Measurements from ENCODE around the gene DUSP28. TPM values are rescaled to one million over a fixed set of nuclear protein-coding genes. Genes with fewer than 3 reads are reported as not detected.

The DUSP28 gene
- total RNA-seq, 1 experiment from 2014 or later = 2.3 TPM

DNA sequence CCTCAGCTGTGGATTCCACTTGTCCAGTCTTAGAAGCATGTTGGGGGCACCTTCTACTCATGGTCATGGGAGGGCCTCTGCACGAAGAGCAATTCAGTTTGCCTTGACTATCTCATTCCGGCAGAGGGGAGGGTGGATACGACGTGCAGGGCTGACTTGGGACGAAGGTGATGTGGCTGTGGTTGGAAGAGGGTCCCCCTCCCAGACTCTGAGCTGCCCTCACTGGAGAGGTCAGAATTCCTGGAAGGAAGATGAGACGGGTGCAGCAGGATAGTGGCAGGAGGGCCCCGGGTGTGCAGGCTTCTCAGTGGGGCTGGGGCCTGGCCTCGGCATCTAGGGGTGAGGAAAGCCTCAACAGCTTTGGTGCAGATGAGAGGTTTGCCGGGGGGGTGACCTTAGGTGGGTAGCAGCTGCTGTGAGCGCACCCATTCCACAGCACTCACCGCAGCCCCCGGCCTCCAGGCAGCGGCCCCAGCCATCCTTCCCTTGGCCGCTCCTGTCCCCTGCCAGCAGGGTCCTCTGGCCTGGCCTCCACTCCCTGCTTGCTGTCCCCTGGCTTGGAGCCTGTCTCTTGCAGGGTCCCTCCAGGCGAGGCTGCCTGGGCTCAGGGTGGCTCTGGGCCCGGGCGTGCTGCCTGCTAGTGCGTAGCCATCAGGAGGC is 11.3 kb downstream of the DUSP28 start (continued):
- TF ChIP-seq, protein P1, sequence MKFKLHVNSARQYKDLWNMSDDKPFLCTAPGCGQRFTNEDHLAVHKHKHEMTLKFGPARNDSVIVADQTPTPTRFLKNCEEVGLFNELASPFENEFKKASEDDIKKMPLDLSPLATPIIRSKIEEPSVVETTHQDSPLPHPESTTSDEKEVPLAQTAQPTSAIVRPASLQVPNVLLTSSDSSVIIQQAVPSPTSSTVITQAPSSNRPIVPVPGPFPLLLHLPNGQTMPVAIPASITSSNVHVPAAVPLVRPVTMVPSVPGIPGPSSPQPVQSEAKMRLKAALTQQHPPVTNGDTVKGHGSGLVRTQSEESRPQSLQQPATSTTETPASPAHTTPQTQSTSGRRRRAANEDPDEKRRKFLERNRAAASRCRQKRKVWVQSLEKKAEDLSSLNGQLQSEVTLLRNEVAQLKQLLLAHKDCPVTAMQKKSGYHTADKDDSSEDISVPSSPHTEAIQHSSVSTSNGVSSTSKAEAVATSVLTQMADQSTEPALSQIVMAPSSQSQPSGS (CRISPR knock-in tag; IDR thresholded peaks at IDR 0.05; ENCODE audit: borderline replicate concordance, low read depth) = no peak
- TF ChIP-seq, protein P2, sequence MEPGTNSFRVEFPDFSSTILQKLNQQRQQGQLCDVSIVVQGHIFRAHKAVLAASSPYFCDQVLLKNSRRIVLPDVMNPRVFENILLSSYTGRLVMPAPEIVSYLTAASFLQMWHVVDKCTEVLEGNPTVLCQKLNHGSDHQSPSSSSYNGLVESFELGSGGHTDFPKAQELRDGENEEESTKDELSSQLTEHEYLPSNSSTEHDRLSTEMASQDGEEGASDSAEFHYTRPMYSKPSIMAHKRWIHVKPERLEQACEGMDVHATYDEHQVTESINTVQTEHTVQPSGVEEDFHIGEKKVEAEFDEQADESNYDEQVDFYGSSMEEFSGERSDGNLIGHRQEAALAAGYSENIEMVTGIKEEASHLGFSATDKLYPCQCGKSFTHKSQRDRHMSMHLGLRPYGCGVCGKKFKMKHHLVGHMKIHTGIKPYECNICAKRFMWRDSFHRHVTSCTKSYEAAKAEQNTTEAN (CRISPR knock-in tag; IDR thresholded peaks at IDR 0.05) = no peak
- TF ChIP-seq, protein P3, sequence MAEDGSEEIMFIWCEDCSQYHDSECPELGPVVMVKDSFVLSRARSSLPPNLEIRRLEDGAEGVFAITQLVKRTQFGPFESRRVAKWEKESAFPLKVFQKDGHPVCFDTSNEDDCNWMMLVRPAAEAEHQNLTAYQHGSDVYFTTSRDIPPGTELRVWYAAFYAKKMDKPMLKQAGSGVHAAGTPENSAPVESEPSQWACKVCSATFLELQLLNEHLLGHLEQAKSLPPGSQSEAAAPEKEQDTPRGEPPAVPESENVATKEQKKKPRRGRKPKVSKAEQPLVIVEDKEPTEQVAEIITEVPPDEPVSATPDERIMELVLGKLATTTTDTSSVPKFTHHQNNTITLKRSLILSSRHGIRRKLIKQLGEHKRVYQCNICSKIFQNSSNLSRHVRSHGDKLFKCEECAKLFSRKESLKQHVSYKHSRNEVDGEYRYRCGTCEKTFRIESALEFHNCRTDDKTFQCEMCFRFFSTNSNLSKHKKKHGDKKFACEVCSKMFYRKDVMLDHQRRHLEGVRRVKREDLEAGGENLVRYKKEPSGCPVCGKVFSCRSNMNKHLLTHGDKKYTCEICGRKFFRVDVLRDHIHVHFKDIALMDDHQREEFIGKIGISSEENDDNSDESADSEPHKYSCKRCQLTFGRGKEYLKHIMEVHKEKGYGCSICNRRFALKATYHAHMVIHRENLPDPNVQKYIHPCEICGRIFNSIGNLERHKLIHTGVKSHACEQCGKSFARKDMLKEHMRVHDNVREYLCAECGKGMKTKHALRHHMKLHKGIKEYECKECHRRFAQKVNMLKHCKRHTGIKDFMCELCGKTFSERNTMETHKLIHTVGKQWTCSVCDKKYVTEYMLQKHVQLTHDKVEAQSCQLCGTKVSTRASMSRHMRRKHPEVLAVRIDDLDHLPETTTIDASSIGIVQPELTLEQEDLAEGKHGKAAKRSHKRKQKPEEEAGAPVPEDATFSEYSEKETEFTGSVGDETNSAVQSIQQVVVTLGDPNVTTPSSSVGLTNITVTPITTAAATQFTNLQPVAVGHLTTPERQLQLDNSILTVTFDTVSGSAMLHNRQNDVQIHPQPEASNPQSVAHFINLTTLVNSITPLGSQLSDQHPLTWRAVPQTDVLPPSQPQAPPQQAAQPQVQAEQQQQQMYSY (CRISPR knock-in tag; IDR thresholded peaks at IDR 0.05) = no peak
- TF ChIP-seq ATF1 (CRISPR knock-in tag; IDR thresholded peaks at IDR 0.05) (no peak), GABPB1 (CRISPR knock-in tag; IDR thresholded peaks at IDR 0.05) (no peak), ZNF121 (CRISPR knock-in tag; IDR thresholded peaks at IDR 0.05) (no peak)
- TF ChIP-seq, protein P4, sequence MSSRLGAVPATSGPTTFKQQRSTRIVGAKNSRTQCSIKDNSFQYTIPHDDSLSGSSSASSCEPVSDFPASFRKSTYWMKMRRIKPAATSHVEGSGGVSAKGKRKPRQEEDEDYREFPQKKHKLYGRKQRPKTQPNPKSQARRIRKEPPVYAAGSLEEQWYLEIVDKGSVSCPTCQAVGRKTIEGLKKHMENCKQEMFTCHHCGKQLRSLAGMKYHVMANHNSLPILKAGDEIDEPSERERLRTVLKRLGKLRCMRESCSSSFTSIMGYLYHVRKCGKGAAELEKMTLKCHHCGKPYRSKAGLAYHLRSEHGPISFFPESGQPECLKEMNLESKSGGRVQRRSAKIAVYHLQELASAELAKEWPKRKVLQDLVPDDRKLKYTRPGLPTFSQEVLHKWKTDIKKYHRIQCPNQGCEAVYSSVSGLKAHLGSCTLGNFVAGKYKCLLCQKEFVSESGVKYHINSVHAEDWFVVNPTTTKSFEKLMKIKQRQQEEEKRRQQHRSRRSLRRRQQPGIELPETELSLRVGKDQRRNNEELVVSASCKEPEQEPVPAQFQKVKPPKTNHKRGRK (CRISPR knock-in tag; IDR thresholded peaks at IDR 0.05; ENCODE audit: borderline replicate concordance) = no peak

DNA sequence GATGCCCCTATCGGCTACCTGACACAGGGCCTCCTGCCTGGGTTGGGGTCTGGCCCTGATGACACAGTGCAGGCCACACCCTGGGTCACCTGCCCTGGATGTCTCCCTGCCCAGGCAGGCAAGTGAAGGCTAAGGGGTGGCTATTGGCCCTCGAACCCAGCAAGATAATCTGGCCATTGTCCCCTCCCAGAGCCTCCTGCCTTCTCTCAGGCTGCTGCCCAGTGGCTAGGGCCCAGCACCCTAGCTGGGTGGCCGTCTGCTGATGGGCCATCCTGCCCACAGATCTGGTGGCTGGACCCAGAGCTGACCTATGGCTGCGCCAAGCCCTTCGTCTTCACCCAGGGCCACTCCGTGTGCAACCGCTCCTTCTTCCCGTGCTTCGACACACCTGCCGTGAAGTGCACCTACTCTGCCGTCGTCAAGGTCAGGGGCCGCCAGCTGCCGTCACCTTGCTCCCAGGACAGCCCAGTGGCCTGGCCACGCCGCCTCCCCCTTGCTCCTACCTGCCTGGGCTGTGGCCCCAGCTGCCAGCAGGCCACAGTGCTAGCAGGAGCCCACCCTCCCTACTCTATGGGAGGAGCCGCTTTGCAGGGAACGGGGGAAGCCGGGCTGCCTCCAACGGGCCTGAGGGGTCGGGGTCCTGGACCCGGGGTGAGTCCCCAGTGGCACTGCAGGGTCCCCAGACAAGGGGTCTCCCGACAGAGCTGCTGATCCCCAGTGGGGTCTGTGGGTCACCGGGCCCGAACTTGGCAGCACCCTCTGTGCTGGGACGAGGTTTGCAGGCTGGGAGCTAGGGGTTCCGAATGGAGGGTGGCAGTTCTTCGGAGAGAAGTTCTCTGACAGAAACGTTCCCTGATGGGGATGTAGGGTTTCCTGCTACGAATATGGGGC is 12.2 kb downstream of the DUSP28 start:
- DNase-seq (ENCODE audit: low spot score) (peak; percentile 8), ATAC-seq (no peak)
- H3K4me3 Mint-ChIP-seq = no peak overlapping the region
- peaks cover 5% of the 10 kb centered on the region for H3K4me1 Mint-ChIP-seq
- CTCF ChIA-PET = interaction anchor here (1.0 kb wide), 1 partner anchor 7 kb away, joined by 3 read pairs; no protein-coding TSS in a partner anchor
- H3K36me3 Mint-ChIP-seq = no peaks in the 10 kb centered on the region
- no peak overlapping the region for H3K27ac Mint-ChIP-seq
- H3K9me3 Mint-ChIP-seq = no peaks in the 10 kb centered on the region
- POLR2A ChIA-PET = no interaction called here
- peaks cover 18% of the 10 kb centered on the region for H3K27me3 Mint-ChIP-seq (ENCODE audit: low read depth)
- no peak for TF ChIP-seq SMAD4 (CRISPR knock-in tag; IDR thresholded peaks at IDR 0.05)
- no peak for TF ChIP-seq JAZF1 (CRISPR knock-in tag; IDR thresholded peaks at IDR 0.05)
- no peak for TF ChIP-seq MXD4 (CRISPR knock-in tag; IDR thresholded peaks at IDR 0.05; ENCODE audit: borderline replicate concordance)
- TF ChIP-seq, protein P5, sequence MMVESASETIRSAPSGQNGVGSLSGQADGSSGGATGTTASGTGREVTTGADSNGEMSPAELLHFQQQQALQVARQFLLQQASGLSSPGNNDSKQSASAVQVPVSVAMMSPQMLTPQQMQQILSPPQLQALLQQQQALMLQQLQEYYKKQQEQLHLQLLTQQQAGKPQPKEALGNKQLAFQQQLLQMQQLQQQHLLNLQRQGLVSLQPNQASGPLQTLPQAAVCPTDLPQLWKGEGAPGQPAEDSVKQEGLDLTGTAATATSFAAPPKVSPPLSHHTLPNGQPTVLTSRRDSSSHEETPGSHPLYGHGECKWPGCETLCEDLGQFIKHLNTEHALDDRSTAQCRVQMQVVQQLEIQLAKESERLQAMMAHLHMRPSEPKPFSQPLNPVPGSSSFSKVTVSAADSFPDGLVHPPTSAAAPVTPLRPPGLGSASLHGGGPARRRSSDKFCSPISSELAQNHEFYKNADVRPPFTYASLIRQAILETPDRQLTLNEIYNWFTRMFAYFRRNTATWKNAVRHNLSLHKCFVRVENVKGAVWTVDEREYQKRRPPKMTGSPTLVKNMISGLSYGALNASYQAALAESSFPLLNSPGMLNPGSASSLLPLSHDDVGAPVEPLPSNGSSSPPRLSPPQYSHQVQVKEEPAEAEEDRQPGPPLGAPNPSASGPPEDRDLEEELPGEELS (CRISPR knock-in tag; IDR thresholded peaks at IDR 0.05) = no peak
- TF ChIP-seq, protein P6, sequence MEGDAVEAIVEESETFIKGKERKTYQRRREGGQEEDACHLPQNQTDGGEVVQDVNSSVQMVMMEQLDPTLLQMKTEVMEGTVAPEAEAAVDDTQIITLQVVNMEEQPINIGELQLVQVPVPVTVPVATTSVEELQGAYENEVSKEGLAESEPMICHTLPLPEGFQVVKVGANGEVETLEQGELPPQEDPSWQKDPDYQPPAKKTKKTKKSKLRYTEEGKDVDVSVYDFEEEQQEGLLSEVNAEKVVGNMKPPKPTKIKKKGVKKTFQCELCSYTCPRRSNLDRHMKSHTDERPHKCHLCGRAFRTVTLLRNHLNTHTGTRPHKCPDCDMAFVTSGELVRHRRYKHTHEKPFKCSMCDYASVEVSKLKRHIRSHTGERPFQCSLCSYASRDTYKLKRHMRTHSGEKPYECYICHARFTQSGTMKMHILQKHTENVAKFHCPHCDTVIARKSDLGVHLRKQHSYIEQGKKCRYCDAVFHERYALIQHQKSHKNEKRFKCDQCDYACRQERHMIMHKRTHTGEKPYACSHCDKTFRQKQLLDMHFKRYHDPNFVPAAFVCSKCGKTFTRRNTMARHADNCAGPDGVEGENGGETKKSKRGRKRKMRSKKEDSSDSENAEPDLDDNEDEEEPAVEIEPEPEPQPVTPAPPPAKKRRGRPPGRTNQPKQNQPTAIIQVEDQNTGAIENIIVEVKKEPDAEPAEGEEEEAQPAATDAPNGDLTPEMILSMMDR (IDR thresholded peaks at IDR 0.05) = no peak
- TF ChIP-seq, protein P7, sequence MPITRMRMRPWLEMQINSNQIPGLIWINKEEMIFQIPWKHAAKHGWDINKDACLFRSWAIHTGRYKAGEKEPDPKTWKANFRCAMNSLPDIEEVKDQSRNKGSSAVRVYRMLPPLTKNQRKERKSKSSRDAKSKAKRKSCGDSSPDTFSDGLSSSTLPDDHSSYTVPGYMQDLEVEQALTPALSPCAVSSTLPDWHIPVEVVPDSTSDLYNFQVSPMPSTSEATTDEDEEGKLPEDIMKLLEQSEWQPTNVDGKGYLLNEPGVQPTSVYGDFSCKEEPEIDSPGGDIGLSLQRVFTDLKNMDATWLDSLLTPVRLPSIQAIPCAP (CRISPR knock-in tag; IDR thresholded peaks at IDR 0.05) = no peak
- TF ChIP-seq, protein P8, sequence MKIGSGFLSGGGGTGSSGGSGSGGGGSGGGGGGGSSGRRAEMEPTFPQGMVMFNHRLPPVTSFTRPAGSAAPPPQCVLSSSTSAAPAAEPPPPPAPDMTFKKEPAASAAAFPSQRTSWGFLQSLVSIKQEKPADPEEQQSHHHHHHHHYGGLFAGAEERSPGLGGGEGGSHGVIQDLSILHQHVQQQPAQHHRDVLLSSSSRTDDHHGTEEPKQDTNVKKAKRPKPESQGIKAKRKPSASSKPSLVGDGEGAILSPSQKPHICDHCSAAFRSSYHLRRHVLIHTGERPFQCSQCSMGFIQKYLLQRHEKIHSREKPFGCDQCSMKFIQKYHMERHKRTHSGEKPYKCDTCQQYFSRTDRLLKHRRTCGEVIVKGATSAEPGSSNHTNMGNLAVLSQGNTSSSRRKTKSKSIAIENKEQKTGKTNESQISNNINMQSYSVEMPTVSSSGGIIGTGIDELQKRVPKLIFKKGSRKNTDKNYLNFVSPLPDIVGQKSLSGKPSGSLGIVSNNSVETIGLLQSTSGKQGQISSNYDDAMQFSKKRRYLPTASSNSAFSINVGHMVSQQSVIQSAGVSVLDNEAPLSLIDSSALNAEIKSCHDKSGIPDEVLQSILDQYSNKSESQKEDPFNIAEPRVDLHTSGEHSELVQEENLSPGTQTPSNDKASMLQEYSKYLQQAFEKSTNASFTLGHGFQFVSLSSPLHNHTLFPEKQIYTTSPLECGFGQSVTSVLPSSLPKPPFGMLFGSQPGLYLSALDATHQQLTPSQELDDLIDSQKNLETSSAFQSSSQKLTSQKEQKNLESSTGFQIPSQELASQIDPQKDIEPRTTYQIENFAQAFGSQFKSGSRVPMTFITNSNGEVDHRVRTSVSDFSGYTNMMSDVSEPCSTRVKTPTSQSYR (CRISPR knock-in tag; IDR thresholded peaks at IDR 0.05) = no peak
- TF ChIP-seq, protein P9, sequence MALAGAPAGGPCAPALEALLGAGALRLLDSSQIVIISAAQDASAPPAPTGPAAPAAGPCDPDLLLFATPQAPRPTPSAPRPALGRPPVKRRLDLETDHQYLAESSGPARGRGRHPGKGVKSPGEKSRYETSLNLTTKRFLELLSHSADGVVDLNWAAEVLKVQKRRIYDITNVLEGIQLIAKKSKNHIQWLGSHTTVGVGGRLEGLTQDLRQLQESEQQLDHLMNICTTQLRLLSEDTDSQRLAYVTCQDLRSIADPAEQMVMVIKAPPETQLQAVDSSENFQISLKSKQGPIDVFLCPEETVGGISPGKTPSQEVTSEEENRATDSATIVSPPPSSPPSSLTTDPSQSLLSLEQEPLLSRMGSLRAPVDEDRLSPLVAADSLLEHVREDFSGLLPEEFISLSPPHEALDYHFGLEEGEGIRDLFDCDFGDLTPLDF (CRISPR knock-in tag; IDR thresholded peaks at IDR 0.05) = no peak

All from WTC11 (cell line).